ENCODE measurements around the gene TTC23L.
"Not testable (repeated sequence)": the region's sequence is repeated elsewhere in the genome, so short reads cannot be mapped to it uniquely, and the experiment has no call there.

The TTC23L gene

DNA sequence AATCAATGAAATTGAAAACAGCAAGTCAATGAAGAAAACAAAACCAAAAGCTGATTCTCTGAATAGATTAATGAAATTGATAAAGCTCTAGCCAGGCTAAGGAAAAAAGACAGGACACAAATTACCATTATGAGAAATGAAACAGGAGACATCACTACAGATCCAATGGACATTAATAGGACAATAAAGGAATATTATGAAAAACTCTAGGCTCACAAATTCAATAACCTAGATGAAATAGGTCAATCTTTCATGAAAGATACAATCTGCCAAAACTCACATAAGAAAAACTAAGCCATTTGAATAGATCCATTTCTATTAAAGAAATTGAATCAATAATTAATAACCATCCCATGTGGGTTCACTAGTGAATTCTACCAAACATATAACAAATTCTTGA lies 37.3 kb downstream of the TTC23L start:
- DNase-seq = no peak

DNA sequence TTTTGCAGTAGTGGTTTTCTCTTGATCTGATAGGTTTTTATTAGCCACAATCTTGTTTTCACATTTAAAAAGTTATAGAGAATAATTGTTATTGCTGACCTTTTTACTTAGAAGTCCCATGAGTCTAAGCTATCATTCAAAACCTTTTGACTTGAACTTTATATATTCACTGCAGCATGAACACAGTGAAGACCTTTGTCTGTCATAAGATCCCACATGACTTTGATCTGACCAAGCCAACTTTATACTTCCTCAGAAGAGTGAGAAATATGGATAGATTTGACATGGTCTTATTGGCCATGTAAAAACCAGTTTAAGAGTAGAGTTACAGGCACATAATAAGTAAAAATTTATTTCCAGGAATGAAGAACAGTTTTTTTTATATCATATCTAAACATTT lies 42.3 kb downstream of the TTC23L start:
- no peak for DNase-seq

DNA sequence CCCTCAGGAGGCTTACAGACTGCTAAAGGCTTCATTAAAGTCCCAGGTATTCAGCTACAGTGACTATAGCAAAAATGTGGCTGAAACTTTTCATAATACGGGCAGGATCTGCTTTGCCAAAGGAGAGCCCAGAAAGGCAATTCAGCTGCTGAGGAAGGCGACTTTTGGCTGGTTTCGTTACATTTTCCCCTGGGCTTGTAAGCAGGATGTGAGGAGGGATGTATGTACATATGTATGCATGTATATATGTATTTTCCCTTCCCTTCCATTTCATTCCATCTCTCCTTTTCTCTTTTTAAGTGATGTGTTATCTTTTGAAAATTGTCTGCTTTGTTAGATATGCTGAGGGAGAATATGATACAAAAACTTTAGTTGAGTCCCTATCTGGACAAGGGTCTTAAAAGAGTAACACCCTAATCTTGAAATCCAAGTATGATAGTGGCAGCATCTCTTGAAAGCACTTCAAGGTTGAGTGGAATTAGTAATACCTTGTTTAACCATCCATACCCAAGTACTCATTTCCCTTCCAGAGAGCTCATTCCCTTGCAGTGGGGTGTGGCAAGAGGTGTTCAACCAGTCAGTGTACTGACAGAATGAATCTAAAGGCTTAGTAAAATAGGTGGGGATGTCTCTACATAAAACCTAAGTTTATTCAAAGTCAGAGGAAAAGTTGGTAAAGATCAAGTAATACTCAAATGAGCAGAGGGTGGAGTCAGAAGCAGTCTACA lies 47.6 kb downstream of the TTC23L start:
- DNase-seq = no peak

DNA sequence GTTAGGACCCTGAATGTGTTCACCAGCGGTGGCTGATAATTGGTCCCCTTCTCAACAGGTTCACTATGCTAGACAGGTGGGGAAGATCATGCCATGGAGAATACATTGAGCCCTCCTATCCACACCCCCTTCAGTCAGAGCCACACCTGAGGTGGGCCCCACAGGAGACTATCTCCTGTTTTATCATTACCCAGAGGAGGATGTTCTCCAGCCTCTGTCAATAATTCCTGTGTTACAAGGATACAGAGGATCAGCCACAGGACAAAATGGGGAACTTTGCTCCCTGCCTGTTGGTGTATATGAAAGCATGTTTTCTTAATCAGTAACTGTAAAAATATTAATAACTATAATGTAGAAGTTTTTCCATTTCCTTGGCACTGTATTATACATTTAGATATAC lies 50.4 kb downstream of the TTC23L start:
- DNase-seq = no peak

DNA sequence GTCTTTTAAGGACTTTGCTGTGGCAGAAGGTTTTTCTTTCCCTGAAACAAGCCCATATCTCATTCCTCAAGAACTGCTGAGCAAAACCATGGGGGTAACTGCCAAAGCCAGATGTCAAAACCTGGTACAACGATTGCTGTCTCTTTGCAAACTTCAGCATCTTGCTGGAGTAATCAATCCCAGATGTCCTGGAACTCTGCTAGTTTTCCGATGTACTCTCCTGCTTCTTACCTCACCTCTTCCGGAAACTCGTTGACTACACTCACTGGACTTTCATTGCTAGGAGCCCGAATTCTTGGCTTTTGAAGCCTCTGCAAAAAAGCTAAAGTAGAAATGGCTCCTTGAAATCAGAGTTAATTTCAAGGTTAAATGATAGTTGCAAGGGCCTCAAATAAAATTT lies 53.0 kb downstream of the TTC23L start:
- peak; percentile 98 for DNase-seq

DNA sequence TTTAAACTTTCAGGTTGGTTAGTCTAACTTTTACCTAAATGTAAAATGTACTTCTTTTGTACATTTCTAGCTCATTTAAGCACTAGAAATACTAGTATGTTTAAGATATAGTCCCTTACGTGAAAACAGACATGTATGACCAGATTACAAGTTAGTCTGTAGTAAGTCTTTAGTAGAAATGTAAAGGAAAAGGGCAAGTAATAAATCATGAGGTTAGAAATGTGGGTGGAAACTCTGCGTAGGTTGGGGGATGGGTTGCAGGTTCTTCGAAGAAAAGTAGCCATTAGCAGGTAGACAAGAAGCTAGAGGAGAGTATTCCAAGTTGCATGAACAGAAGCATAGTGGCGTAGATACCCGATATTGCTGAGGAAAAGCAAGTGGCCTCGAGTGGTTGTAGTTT lies 53.5 kb downstream of the TTC23L start:
- no peak for DNase-seq

DNA sequence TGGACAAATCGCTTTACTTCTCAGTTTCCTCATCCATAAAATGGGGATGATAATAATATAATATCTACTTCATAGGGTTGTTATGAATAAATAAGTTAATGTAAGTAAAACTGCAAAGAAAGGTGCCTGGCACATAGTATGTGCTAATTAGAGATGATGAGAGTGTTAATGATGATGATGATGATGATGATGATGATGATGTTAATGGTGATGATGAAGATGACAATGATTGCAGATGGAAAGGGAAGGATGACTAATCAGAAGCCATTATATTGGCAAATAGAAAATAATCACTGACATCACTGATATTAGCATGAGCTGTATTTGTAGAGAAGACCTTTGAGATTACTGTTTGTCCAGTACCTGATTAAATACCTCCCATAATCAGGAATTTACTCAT lies 55.8 kb downstream of the TTC23L start:
- DNase-seq = no peak

DNA sequence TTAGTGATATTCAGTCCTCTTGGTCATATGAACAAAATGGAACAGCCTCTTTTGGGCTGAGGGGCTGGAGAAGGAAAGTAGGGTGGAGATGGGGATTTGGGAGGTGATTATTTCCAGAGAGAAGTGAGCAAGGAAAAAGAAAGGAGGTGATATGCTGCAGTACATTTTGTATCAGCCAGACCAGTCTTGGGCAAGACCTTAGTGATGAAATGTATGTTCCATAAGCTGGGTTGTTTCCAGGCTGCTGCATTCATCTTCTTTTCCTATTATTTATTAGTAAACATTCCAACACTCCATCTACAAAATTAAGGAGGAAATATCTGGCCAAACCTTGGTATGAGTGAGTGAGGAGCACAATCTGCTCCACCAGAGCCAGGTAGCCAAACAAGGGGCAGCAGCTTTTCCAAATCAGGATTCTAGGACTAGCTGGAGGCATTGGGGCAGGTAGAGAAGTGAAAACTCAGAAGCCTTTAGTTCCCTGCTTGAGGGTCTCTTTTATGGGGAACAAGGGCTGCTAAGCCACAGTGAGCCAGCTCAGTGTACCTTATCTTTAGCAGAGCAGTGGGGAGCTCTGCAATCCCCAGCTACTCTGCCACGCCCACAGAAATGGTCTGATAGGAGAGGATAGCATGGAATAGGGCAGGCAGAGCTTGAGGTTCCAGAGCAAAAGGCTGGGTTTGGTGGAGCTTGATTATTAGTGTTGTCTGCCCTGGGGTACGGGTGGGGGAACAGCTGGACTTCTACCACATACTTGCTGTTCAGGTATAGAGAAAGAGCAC lies 56.9 kb downstream of the TTC23L start:
- no peak for DNase-seq

DNA sequence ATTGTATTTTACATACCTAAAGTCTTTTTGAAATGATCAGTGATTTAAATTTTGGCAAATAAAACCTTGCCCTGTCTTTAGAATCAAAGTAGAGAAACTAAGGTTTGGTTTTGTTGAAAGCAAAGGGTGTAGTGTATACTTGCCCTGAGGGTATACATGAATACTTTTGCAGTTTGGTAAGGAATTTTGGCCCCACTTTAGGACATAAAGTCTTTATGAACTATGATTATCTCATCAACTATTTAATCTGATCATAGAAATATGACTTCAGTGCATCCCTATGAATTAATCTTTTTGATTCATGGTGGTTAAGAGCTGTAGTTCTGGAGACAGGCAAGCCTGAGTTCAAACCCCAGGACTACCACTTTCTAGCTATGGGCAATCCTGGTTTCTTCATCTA lies 58.7 kb downstream of the TTC23L start:
- DNase-seq = peak; percentile 8

DNA sequence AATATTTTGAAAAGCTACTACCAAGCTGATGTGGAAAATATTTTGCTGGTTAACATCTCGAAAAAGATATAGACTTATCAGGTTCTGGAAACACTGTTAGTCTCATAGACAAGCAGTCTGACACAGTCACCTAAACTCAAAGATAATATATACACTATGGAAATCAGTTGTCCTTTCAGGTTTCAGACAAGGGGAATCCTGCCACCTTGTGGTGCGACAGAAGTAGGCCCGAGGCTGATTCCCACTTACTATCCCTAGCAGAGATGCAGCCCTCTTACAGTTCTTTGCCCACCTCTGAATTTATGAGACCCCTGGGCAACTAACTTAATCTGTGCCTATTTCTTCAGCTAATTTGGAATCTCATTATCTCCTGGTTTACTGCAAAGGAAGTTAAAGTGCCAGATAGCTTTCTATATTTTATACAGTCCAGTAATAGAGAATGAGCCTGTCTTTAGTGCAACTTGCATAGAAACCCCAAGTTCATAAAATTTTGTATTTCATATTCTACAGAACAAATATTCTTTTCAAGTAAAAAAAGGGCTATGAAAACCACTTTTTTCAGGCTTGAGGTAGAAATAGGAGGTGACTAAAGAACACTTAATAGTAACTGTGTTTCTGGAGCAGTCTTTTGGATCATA lies 59.4 kb downstream of the TTC23L start:
- peak; percentile 78 for DNase-seq

DNA sequence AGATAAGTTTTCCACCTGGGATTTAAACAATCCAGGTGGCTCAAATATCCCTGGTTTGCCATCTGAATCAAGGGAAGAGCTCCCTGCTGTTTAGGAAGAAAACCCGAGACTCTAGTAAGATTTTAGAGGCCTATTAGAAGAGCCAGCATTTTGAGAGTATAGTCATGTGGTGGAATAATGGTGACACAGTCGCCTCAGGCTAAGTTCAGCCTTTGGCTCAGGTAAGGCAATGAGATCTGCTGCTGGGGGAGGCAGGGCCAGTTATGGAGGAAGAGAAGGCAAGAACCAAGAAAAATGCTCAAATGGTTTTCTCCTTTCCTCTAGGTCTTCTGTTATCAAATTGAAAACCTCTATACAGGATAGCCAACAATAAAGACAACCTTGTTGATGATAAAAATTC lies 60.1 kb downstream of the TTC23L start:
- DNase-seq = no peak

DNA sequence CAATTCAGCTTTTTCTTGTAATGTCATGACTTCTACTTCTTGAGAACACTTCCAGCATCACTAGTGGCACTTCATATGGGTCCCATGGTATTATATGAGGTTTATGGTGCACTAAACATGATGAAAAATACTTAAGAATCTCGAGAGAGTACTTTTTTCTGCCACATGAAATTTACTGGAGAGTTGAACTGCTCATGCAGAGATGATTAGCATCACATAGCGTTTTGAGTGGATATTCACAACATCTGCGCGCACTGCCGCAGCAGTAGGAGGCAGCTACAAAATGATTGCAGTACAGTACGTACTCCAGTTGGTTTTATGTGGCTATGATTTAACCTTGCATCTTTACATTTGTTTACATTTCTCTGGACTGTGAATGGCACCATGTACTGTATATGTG lies 61.7 kb downstream of the TTC23L start:
- DNase-seq = no peak

DNA sequence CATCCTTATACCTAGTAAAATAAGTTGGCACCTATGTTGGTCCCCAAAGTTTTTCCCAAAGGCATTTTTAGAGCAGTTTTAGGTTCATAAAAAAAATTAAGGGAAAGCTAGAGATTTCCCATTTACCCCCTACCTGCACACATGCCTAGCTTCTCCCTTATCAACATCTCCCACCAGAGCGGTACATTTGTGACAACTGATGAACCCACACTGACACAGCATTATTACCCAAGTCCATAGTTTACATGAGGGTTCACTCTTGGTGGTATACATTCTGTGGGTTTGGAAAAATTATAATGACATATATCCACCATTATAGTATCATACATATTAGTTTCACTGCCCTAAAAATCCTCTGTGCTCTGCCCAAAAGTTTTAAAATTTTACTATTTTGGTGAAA lies 64.3 kb downstream of the TTC23L start:
- DNase-seq = no peak

DNA sequence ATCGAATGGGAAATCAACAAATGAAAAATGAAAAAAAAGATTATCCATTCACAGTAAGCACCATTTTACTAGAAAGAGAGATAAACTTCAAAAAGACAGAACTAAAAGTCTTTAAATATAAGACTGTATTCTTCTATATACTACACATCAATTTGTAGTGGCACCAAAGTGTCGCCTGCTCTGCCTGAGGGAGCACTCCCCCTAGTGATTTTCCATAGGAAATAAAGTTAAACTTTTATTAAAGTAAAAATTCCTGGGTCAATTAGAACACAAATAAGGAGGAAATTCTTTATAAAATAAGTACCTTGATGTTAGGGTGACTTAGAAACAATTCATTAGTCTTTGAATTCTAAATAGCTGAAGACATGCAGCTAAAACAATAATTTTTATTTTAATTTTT lies 66.6 kb downstream of the TTC23L start:
- peak; percentile 22 for DNase-seq

DNA sequence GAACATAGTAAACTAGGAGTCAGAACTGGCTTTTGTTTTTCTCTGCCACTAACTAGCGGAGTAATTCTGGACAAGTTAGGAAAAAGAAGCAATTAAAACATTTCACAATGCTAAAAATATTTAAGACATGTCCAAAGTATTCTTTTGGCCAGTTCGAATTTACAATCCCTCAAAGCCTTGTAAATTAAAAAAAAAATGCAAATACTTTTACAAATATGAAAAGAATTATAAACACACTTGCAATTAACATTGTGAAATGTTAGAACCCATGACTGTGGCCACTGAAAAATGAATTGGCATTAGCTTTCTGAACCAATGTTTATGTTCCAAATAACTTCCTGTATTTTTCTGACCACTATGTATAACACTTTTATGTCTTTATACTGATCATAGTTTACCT lies 74.1 kb downstream of the TTC23L start:
- DNase-seq = peak; percentile 40

DNA sequence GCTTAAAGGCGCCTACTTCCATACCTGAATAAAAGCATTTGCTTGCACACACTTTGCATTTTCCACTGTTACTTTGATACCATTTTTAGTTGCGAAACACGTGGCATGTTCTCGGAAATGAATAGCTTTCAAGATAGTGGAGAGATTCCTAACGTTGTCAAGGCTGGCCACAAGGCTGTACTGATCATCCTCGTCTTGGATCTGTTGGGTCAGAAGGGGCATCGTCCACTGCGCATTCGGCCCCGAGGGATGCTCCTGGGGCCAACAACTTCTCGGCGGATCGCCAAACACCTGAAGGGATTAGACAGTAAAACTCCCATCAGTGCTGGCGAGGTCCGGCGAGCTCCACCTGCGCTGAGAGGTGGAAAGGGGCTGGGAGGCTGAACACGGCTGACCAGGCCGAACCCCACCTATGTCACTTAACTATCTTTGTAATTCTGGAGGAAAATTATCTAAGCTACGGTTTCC lies 75.7 kb downstream of the TTC23L start:
- no peak for DNase-seq

DNA sequence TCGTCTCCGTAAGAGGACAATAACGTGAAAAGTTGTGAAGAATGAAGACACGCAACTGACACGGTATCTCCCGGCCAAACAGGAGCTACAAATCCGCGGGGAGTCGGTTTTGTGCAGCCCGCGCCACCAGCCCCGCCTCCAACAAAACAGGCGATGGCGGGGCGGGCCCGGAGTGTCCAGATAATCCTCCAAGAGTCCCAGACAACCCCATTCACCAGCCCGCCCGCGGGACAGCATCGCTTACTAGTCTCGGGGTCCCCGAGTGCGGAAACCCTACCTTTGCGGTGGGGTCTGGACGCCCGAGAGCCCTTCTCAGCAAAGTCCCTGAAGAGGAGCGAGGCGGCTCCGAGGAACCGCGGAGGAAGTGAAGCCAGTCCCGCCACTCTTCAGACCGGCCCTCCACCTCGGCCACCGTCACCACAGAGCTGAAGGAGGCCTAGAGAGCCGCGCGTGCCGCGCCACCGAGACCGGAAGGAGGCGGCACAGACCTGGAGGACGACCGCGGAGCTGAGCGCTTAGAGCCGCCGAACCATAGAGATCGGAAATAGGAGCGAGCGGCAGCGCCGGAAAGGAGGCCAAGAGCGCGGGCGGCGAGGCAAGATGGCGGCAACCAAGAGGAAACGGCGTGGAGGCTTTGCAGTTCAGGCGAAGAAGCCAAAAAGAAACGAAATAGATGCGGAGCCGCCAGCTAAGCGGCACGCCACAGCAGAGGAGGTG lies 76.3 kb downstream of the TTC23L start, which contains the start of the genes BRIX1 and RAD1:
TSS of gene BRIX1 (plus strand) at position 573 of the 717 bp plus-strand sequence. CDS start at position 601, 28 bp downstream.
TSS of gene RAD1 (minus strand) at position 366 of the 717 bp plus-strand sequence. CDS start 612 bp downstream, outside the sequence.
- peak; percentile 96 for DNase-seq

DNA sequence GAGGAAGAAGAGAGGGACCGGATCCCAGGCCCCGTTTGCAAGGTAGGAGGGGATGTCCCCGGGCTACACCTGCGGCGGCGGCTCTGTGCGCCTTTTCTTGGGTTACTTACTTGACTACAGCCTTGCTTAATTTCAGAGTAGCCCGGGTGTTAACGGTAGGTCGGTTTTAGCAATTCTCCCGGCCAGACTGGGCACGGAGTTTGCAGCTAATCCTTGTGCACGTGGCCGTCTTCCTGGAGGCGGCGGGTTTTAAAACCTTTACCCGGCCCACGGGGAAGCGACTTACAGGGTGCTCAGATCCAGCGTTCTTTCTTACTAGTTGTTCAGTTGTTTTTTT lies 76.9 kb downstream of the TTC23L start:
- no peak for DNase-seq

DNA sequence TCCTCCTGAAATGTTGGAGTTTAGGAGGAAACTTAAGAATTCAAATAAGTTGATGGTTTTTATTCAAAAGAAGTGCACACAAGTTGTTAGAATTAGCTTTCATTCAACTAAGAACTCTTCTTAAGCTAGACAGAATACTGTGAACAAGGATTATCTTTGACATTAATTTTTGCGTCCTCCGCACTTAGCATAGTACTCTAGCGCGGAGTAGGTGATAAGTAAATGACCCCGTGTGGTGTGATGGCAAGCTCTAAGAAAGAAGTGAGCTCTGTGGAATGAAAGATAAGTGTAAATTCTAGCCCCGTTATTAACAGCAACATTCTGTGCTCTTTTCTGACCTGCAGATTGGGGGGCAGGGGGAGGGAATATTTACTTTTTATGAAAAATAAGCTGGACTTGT lies 77.6 kb downstream of the TTC23L start:
- no peak for DNase-seq

DNA sequence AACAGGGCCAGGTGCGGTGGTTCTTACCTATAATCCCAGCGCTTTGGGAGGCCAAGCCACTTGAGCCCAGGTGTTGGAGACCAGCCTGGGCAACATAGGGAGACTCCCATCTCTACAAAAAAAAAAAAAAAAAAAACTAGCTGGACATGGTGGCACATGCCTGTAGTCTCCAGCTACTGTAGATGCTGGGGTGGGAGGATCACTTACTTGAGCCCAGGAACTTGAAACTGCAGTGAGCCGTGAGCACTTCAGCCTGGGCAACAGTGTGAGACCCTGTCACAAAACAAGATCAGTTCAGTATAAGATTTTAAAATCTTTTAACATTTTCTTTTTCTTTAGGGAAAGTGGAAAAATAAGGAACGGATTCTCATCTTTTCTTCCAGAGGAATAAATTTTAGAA lies 79.1 kb downstream of the TTC23L start:
- DNase-seq = no peak

DNA sequence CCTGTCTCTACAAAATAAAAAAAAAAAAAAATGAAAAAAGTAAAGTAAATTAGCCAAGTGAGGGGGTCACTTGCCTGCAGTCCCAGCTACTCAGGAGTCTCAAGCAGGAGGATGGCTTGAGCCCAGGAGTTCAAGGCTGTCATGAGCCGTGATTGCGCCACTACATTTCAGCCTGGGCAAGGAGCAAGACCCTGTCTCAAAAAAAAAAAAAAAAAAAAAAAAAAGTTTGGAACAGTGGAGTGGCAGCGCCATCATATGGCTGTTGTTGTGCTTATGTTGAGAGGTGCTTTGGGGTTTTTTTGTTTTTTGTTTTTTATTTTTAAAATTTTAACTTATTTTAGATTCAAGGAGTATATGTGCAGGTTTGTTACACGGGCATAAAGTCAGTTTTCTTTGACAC lies 80.1 kb downstream of the TTC23L start:
- DNase-seq = no peak

DNA sequence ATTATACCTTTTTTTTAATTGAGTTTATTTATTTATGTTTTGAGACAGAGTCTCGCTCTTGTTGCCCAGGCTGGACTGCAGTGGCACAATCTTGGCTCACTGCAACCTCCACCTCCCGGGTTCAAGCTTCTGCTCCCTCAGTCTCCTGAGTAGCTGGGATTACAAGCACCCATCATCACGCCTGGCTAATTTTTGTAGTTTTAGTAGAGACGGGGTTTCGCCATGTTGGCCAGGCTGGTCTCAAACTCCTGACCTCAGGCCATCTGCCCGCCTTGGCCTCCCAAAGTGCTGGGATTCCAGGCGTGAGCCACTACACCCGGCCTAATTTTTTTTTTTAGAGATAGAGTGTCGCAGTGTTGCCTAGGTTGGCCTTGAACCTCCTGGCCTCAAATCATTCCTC lies 84.3 kb downstream of the TTC23L start:
- DNase-seq = not testable (repeated sequence)

All from fibroblast of upper back skin (primary cell).